Measurements from ENCODE around the gene CAMTA1. TPM values are rescaled to one million over a fixed set of nuclear protein-coding genes. Genes with fewer than 3 reads are reported as not detected.

CAMTA1 gene
- total RNA-seq, 1 donor from 2014 or later = 77.6 TPM

GRCh38 chr1:6848816-6849215, 63.6 kb downstream of the CAMTA1 start:
- Histone ChIP-seq H3K27ac (ENCODE audit: low read depth, low read length) (no peak overlapping the region), H4K20me1 (ENCODE audit: insufficient read depth, low read length) (peaks cover 31% of the 10 kb centered on the region), H3K9ac (ENCODE audit: low read length) (no peak overlapping the region), H3K9me3 (ENCODE audit: insufficient read depth, low read depth, low read length) (no peaks in the 10 kb centered on the region), H3K4me3 (ENCODE audit: insufficient read depth, low read depth, low read length) (no peak overlapping the region), H3K79me2 (ENCODE audit: insufficient read depth, low read length) (peaks cover 14% of the 10 kb centered on the region), H3K27me3 (ENCODE audit: insufficient read depth, low read length) (no peaks in the 10 kb centered on the region), H3K4me1 (ENCODE audit: insufficient read depth, low read length) (no peaks in the 10 kb centered on the region), H3K4me2 (ENCODE audit: low read length) (no peak overlapping the region), H2AFZ (ENCODE audit: low read depth, low read length) (no peak overlapping the region), H3K36me3 (ENCODE audit: insufficient read depth, low read length) (no peaks in the 10 kb centered on the region)
- FAIRE-seq (no peak), DNase-seq (ENCODE audit: low read depth) (no peak)
- peaks cover 8% of the 10 kb centered on the region for H3K4me1 Mint-ChIP-seq (ENCODE audit: low read depth, unreplicated experiment)
- no peaks in the 10 kb centered on the region for H3K27me3 Mint-ChIP-seq (ENCODE audit: low read depth, unreplicated experiment)
- TF ChIP-seq, protein P1, sequence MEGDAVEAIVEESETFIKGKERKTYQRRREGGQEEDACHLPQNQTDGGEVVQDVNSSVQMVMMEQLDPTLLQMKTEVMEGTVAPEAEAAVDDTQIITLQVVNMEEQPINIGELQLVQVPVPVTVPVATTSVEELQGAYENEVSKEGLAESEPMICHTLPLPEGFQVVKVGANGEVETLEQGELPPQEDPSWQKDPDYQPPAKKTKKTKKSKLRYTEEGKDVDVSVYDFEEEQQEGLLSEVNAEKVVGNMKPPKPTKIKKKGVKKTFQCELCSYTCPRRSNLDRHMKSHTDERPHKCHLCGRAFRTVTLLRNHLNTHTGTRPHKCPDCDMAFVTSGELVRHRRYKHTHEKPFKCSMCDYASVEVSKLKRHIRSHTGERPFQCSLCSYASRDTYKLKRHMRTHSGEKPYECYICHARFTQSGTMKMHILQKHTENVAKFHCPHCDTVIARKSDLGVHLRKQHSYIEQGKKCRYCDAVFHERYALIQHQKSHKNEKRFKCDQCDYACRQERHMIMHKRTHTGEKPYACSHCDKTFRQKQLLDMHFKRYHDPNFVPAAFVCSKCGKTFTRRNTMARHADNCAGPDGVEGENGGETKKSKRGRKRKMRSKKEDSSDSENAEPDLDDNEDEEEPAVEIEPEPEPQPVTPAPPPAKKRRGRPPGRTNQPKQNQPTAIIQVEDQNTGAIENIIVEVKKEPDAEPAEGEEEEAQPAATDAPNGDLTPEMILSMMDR (IDR thresholded peaks at IDR 0.05; ENCODE audit: insufficient read depth, low read depth, low read length) = no peak
- no peak for TF ChIP-seq EZH2 (IDR thresholded peaks at IDR 0.05; ENCODE audit: insufficient read depth, low read length)
- H3K4me3 Mint-ChIP-seq (ENCODE audit: unreplicated experiment) = no peak overlapping the region
- no peak overlapping the region for H3K27ac Mint-ChIP-seq (ENCODE audit: unreplicated experiment)
- no peaks in the 10 kb centered on the region for H3K9me3 Mint-ChIP-seq (ENCODE audit: unreplicated experiment)
- H3K36me3 Mint-ChIP-seq (ENCODE audit: low read depth, unreplicated experiment) = peaks cover 14% of the 10 kb centered on the region

- H3K36me3 Mint-ChIP-seq (ENCODE audit: low read depth, unreplicated experiment) = peaks cover 16% of the 10 kb centered on the region
- no peak for FAIRE-seq
- H3K79me2 ChIP-seq (ENCODE audit: insufficient read depth, low read length) = peaks cover 12% of the 10 kb centered on the region
Observed at GRCh38 chr1:6850537-6850936, 65.3 kb downstream of the CAMTA1 start.

More at GRCh38 chr1:6850537-6850936, 65.3 kb downstream of the CAMTA1 start:
- H3K4me3 ChIP-seq (ENCODE audit: insufficient read depth, low read depth, low read length) = no peak overlapping the region
- no peak overlapping the region for H3K27ac Mint-ChIP-seq (ENCODE audit: unreplicated experiment)
- no peaks in the 10 kb centered on the region for H3K36me3 ChIP-seq (ENCODE audit: insufficient read depth, low read length)
- no peak overlapping the region for H3K9ac ChIP-seq (ENCODE audit: low read length)
- no peaks in the 10 kb centered on the region for H3K9me3 ChIP-seq (ENCODE audit: insufficient read depth, low read depth, low read length)
- H3K4me3 Mint-ChIP-seq (ENCODE audit: unreplicated experiment) = no peak overlapping the region
- H3K9me3 Mint-ChIP-seq (ENCODE audit: unreplicated experiment) = no peaks in the 10 kb centered on the region
- no peak overlapping the region for H3K27ac ChIP-seq (ENCODE audit: low read depth, low read length)
- no peak for TF ChIP-seq EZH2 (IDR thresholded peaks at IDR 0.05; ENCODE audit: insufficient read depth, low read length)
- TF ChIP-seq, protein P1 (IDR thresholded peaks at IDR 0.05; ENCODE audit: insufficient read depth, low read depth, low read length) = no peak
- no peak overlapping the region for H3K4me2 ChIP-seq (ENCODE audit: low read length)
- DNase-seq (ENCODE audit: low read depth) = no peak
- H4K20me1 ChIP-seq (ENCODE audit: insufficient read depth, low read length) = peaks cover 25% of the 10 kb centered on the region
- peaks cover 9% of the 10 kb centered on the region for H3K4me1 Mint-ChIP-seq (ENCODE audit: low read depth, unreplicated experiment)
- H3K27me3 ChIP-seq (ENCODE audit: insufficient read depth, low read length) = no peaks in the 10 kb centered on the region
- no peak overlapping the region for H2AFZ ChIP-seq (ENCODE audit: low read depth, low read length)
- H3K27me3 Mint-ChIP-seq (ENCODE audit: low read depth, unreplicated experiment) = no peaks in the 10 kb centered on the region
- no peaks in the 10 kb centered on the region for H3K4me1 ChIP-seq (ENCODE audit: insufficient read depth, low read length)

All from astrocyte (in vitro differentiated cells and primary cell).